ENCODE data around the gene THSD8.
A peak's percentile ranks its signal among the peaks of the same experiment; 100 is the strongest.

THSD8 gene

DNA sequence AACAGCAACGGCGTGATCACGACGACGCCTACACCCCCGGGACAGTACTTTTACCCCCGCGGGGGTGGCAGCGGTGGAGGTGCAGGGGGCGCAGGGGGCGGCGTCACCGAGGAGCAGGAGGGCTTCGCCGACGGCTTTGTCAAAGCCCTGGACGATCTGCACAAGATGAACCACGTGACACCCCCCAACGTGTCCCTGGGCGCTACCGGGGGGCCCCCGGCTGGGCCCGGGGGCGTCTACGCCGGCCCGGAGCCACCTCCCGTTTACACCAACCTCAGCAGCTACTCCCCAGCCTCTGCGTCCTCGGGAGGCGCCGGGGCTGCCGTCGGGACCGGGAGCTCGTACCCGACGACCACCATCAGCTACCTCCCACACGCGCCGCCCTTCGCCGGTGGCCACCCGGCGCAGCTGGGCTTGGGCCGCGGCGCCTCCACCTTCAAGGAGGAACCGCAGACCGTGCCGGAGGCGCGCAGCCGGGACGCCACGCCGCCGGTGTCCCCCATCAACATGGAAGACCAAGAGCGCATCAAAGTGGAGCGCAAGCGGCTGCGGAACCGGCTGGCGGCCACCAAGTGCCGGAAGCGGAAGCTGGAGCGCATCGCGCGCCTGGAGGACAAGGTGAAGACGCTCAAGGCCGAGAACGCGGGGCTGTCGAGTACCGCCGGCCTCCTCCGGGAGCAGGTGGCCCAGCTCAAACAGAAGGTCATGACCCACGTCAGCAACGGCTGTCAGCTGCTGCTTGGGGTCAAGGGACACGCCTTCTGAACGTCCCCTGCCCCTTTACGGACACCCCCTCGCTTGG, 9.6 kb upstream of the THSD8 start:
- DNase-seq (ENCODE audit: low read depth): peak; percentile 60

DNA sequence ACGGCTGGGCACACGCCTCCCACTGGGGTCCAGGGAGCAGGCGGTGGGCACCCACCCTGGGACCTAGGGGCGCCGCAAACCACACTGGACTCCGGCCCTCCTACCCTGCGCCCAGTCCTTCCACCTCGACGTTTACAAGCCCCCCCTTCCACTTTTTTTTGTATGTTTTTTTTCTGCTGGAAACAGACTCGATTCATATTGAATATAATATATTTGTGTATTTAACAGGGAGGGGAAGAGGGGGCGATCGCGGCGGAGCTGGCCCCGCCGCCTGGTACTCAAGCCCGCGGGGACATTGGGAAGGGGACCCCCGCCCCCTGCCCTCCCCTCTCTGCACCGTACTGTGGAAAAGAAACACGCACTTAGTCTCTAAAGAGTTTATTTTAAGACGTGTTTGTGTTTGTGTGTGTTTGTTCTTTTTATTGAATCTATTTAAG, 9.0 kb upstream of the THSD8 start:
- no peak for DNase-seq (ENCODE audit: low read depth)
- TF ChIP-seq, protein P1, sequence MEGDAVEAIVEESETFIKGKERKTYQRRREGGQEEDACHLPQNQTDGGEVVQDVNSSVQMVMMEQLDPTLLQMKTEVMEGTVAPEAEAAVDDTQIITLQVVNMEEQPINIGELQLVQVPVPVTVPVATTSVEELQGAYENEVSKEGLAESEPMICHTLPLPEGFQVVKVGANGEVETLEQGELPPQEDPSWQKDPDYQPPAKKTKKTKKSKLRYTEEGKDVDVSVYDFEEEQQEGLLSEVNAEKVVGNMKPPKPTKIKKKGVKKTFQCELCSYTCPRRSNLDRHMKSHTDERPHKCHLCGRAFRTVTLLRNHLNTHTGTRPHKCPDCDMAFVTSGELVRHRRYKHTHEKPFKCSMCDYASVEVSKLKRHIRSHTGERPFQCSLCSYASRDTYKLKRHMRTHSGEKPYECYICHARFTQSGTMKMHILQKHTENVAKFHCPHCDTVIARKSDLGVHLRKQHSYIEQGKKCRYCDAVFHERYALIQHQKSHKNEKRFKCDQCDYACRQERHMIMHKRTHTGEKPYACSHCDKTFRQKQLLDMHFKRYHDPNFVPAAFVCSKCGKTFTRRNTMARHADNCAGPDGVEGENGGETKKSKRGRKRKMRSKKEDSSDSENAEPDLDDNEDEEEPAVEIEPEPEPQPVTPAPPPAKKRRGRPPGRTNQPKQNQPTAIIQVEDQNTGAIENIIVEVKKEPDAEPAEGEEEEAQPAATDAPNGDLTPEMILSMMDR (IDR thresholded peaks at IDR 0.05; ENCODE audit: low read length, missing control alignments): no peak
- H3K4me3 ChIP-seq (replicated peaks; ENCODE audit: low read depth, low read length): peak overlapping the region; percentile 99

More for the DNA sequence above, 9.6 kb upstream of the THSD8 start:
- peak overlapping the region; percentile 99 for H3K4me3 ChIP-seq (replicated peaks; ENCODE audit: low read depth, low read length)
- TF ChIP-seq, protein P1 (IDR thresholded peaks at IDR 0.05; ENCODE audit: low read length, missing control alignments): no peak

DNA sequence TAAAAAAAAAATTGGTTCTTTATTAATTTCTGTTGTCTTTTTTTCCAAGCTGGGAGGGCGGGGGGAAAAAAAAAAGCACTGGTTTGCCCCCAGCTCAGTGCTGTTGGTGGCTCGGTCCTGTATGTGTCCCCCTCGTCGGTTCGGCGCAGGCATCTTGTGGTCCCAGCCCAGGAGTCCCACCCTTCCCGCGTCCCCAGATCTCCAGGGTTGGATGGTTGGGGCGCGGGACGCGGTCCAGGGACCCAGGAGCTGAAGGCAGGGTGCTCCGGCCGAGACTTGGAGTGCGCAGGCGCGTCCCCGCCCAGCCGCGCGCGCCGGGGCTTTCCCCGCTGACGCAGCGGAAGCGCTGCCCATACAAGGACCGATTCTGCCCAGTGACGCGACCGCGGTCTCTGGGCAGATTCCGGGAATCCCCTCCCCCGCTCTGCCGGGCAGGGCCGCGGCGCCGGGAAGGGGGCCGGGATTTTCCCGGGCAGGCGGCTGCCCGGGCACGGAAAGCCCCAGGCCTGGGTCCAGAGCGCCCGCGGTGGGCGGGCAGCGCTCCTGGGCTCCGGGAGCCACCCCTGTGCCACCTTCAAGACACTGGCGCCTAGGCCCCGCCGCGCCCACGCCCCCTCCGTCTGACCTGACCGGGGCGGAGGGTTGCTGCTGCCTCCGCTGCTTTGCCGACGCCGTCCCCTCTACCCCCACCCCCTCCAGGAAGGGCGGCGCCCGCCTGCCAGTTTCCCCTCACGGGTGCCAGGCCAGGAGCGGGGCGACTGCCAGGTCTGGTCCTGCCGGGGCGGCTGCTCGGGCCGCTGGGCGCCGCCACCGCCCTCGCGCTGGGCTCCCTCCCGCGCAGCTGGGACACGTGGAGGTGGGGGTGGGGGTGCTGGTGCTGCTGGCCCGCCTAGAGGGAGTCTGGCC, 8.3 kb upstream of the THSD8 start:
- TF ChIP-seq, protein P1 (IDR thresholded peaks at IDR 0.05; ENCODE audit: low read length, missing control alignments): no peak
- peak overlapping the region; percentile 99 for H3K4me3 ChIP-seq (replicated peaks; ENCODE audit: low read depth, low read length)
- peak; percentile 94 for DNase-seq (ENCODE audit: low read depth)

DNA sequence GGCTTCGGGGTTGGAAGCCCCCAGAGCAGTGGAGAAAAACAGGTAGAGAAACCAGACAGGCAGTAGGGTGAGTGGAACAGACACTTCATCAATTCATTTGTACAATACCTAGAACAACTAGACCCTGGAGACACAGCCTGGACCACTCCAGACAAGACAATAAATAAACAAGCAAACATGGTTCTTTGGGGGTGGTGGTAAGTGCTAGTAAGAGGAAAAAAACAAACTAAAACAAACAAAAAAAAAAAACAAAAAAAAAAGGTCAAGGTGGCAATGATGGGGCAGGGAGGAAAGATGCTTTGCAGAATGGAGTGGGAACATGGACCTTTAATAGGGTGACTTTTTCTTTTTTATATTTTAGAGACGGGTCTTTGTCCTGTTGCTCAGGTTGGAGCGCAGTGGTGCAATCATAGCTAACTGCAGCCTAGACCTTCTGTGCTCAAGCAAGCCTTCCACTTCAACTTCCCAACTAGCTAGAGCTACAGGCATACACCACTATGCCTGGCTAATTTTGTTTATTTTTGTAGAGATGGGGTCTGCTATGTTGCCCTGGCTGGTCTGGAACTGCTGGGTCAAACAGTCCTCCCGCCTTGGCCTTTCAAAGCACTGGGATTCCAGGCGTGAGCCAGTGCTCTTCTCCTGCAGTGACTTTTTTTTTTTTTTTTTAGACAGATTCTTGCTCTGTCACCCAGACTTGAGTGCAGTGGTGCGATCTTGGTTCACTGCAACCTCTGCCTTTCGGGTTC, 7.5 kb upstream of the THSD8 start:
- peak overlapping the region; percentile 99 for H3K4me3 ChIP-seq (replicated peaks; ENCODE audit: low read depth, low read length)
- DNase-seq (ENCODE audit: low read depth): peak; percentile 76
- TF ChIP-seq, protein P1 (IDR thresholded peaks at IDR 0.05; ENCODE audit: low read length, missing control alignments): no peak

DNA sequence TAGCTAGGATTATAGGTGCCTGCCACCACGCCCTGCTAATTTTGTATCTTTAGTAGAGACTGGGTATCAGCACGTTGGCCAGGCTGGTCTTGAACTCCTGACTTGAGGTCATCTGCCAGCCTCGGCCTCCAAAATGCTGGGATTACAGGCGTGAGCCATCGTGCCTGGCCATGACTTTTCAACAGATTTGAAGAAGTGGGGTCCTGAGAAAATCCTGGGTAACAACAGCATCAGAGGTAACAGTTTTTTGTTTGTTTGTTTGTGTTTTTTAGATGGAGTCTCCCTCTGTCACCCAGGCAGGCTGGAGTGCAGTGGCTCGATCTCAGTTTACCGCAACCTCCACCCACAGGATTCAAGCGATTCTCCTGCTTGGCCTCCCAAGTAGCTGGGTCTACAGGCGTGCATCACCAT, 6.9 kb upstream of the THSD8 start:
- TF ChIP-seq, protein P1 (IDR thresholded peaks at IDR 0.05; ENCODE audit: low read length, missing control alignments): no peak
- peak overlapping the region; percentile 2 for H3K4me3 ChIP-seq (replicated peaks; ENCODE audit: low read depth, low read length)
- DNase-seq (ENCODE audit: low read depth): peak; percentile 56
